ENCODE measurements around the gene WDR1.

WDR1 gene

DNA sequence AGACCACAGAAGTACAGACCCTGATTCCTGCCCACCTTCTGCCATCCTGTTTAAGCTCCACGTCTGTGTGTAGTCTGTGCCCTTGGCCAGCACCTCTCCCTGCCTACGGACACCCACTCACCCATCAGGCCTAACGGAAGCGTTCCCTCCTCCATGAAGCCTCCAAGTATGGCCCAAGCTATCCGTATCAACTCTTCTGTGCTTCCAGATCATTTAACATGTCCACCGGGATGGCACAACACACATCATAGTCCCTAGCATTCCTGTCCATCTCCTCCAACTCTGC lies 11.7 kb downstream of the WDR1 start:
- H3K36me3 Mint-ChIP-seq: peaks cover 13% of the 10 kb centered on the region
- H3K4me3 Mint-ChIP-seq: no peak overlapping the region
- H3K9me3 Mint-ChIP-seq: no peaks in the 10 kb centered on the region
- H3K4me1 Mint-ChIP-seq: peaks cover 72% of the 10 kb centered on the region
- H3K27ac Mint-ChIP-seq: peak overlapping the region; percentile 89
- DNase-seq (ENCODE audit: low spot score in 2 of 2) (no peak), ATAC-seq (ENCODE audit: low read depth) (no peak)
- no peaks in the 10 kb centered on the region for H3K27me3 Mint-ChIP-seq

- peaks cover 13% of the 10 kb centered on the region for H3K36me3 Mint-ChIP-seq
These were observed 12.2 kb downstream of the WDR1 start for GRCh38 chr4:10104211-10104990.

DNA sequence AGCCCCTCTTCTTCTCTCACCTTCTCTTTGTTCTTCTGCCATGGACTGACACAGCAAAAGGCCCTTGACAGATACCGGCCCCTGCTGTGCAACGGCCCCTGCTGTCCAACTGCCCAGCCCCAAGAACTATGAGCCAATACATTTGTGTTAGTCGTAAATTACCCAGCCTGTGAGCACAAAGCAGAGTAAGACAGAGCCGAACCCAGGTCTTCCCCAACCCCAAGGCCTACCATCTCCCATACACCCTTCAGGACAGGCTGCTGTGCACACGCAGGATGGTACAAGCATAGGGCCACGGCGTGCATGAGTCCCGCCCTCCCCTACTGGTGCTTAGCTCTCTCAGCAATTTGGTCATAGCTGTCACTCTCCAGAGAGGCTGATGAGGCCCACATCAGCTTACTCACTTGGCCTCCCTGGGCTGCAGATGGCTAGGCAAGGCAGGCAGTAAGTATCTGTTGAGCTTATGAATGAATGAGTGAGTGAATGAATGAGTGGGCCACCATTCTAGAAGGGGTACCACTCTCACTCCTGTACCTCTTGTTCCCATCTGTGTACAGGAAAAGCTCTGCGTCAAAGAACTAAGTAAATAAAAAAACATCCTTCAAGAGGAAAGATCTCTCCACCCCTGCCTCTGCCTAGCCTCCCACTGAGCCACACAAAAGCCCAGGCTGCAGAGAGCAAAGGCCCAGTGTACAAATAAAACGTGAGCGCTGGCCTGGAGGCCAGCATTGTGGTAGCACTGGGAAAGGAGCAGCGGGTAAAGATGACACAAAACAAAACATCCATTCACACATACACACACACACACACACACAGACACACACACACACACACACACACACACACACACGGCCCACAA lies 13.9 kb downstream of the WDR1 start:
- Mint-ChIP-seq H3K27me3 (no peaks in the 10 kb centered on the region), H3K9me3 (no peaks in the 10 kb centered on the region), H3K4me3 (no peak overlapping the region), H3K4me1 (peaks cover 55% of the 10 kb centered on the region), H3K27ac (peak overlapping the region; percentile 49), H3K36me3 (peaks cover 13% of the 10 kb centered on the region)
- ATAC-seq (ENCODE audit: low read depth) (no peak), DNase-seq (ENCODE audit: low spot score in 2 of 2) (no peak)

More at GRCh38 chr4:10104211-10104990, 12.2 kb downstream of the WDR1 start:
- no peaks in the 10 kb centered on the region for H3K27me3 Mint-ChIP-seq
- peaks cover 69% of the 10 kb centered on the region for H3K4me1 Mint-ChIP-seq
- DNase-seq (ENCODE audit: low spot score in 2 of 2): no peak
- H3K4me3 Mint-ChIP-seq: no peak overlapping the region
- H3K9me3 Mint-ChIP-seq: no peaks in the 10 kb centered on the region
- ATAC-seq (ENCODE audit: low read depth): no peak
- peak overlapping the region; percentile 89 for H3K27ac Mint-ChIP-seq

- Mint-ChIP-seq H3K27ac (peak overlapping the region; percentile 49), H3K27me3 (no peaks in the 10 kb centered on the region), H3K9me3 (no peaks in the 10 kb centered on the region), H3K36me3 (peaks cover 13% of the 10 kb centered on the region), H3K4me1 (peaks cover 54% of the 10 kb centered on the region), H3K4me3 (no peak overlapping the region)
- DNase-seq (ENCODE audit: low spot score in 2 of 2) (no peak), ATAC-seq (ENCODE audit: low read depth) (no peak)
These were observed 14.7 kb downstream of the WDR1 start for GRCh38 chr4:10101671-10102473.

GRCh38 chr4:10100734-10101216 lies 15.8 kb downstream of the WDR1 start:
- DNase-seq (ENCODE audit: low spot score in 2 of 2): no peak
- Mint-ChIP-seq H3K4me1 (peaks cover 52% of the 10 kb centered on the region), H3K36me3 (peaks cover 13% of the 10 kb centered on the region), H3K4me3 (no peak overlapping the region), H3K9me3 (no peaks in the 10 kb centered on the region), H3K27me3 (no peaks in the 10 kb centered on the region), H3K27ac (no peak overlapping the region)
- peak; percentile 42 for ATAC-seq (ENCODE audit: low read depth)

- DNase-seq (ENCODE audit: low spot score in 2 of 2): no peak
These were observed 16.9 kb downstream of the WDR1 start for GRCh38 chr4:10099499-10100325.

DNA sequence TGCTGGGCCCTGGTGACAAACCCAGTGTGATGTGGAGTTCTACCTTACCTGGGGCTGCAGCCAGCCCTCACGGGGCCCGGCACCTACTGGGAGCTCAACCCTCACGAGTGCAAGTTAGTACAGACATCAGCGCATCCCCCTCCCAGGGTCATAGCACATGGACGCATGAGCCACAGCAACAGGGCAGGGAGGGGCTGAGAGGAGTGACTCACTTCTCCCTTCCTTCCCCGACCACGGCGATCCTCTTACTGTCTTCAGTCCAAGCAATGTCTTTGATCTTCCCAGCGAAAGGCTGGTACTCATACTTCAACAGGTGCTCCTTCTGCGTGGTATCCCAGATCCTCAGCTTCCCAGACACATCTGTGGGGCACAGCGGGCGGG lies 17.8 kb downstream of the WDR1 start:
- ATAC-seq (ENCODE audit: low read depth) (no peak), DNase-seq (ENCODE audit: low spot score in 2 of 2) (no peak)
- H3K36me3 Mint-ChIP-seq: peaks cover 15% of the 10 kb centered on the region
- no peak overlapping the region for H3K27ac Mint-ChIP-seq
- H3K4me1 Mint-ChIP-seq: peaks cover 39% of the 10 kb centered on the region
- no peaks in the 10 kb centered on the region for H3K27me3 Mint-ChIP-seq
- no peaks in the 10 kb centered on the region for H3K9me3 Mint-ChIP-seq
- H3K4me3 Mint-ChIP-seq: no peak overlapping the region

More at GRCh38 chr4:10099499-10100325, 16.9 kb downstream of the WDR1 start:
- Mint-ChIP-seq H3K9me3 (no peaks in the 10 kb centered on the region), H3K4me3 (no peak overlapping the region), H3K27ac (no peak overlapping the region), H3K4me1 (peaks cover 43% of the 10 kb centered on the region), H3K36me3 (peaks cover 15% of the 10 kb centered on the region), H3K27me3 (no peaks in the 10 kb centered on the region)
- ATAC-seq (ENCODE audit: low read depth): no peak

- Mint-ChIP-seq H3K4me1 (peaks cover 42% of the 10 kb centered on the region), H3K27ac (peak overlapping the region; percentile 54), H3K9me3 (no peaks in the 10 kb centered on the region), H3K4me3 (no peak overlapping the region), H3K36me3 (peaks cover 14% of the 10 kb centered on the region), H3K27me3 (no peaks in the 10 kb centered on the region)
- no peak for ATAC-seq (ENCODE audit: low read depth)
- DNase-seq (ENCODE audit: low spot score in 2 of 2): no peak
These were observed 18.5 kb downstream of the WDR1 start for GRCh38 chr4:10097906-10098779.

DNA sequence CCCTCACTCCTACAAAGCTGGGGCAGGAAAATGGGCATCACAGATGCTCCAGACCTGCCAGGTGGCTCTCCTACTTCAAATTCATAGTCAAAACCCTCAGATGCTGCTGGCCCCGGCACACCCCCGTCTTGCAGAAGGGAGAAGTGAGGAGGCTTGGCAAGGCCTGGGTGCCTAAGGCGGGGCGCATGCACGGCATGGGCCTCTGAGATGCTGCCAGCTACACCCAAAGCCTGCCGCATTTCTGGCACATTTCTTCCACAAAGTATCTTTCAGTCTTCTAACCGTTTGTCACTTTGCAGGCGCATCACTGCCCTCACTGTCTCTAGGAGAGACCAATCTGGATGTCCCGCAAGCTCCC lies 19.6 kb downstream of the WDR1 start:
- no peak overlapping the region for H3K4me3 Mint-ChIP-seq
- H3K9me3 Mint-ChIP-seq: no peaks in the 10 kb centered on the region
- no peak for DNase-seq (ENCODE audit: low spot score in 2 of 2)
- no peak for ATAC-seq (ENCODE audit: low read depth)
- H3K36me3 Mint-ChIP-seq: peaks cover 14% of the 10 kb centered on the region
- no peak overlapping the region for H3K27ac Mint-ChIP-seq
- H3K27me3 Mint-ChIP-seq: no peaks in the 10 kb centered on the region
- peaks cover 40% of the 10 kb centered on the region for H3K4me1 Mint-ChIP-seq

GRCh38 chr4:10096201-10096977 lies 20.2 kb downstream of the WDR1 start:
- H3K4me1 Mint-ChIP-seq: peaks cover 35% of the 10 kb centered on the region
- peak overlapping the region; percentile 78 for H3K27ac Mint-ChIP-seq
- H3K9me3 Mint-ChIP-seq: no peaks in the 10 kb centered on the region
- ATAC-seq (ENCODE audit: low read depth): peak; percentile 62
- H3K27me3 Mint-ChIP-seq: no peaks in the 10 kb centered on the region
- no peak overlapping the region for H3K4me3 Mint-ChIP-seq
- H3K36me3 Mint-ChIP-seq: peaks cover 15% of the 10 kb centered on the region
- no peak for DNase-seq (ENCODE audit: low spot score in 2 of 2)

DNA sequence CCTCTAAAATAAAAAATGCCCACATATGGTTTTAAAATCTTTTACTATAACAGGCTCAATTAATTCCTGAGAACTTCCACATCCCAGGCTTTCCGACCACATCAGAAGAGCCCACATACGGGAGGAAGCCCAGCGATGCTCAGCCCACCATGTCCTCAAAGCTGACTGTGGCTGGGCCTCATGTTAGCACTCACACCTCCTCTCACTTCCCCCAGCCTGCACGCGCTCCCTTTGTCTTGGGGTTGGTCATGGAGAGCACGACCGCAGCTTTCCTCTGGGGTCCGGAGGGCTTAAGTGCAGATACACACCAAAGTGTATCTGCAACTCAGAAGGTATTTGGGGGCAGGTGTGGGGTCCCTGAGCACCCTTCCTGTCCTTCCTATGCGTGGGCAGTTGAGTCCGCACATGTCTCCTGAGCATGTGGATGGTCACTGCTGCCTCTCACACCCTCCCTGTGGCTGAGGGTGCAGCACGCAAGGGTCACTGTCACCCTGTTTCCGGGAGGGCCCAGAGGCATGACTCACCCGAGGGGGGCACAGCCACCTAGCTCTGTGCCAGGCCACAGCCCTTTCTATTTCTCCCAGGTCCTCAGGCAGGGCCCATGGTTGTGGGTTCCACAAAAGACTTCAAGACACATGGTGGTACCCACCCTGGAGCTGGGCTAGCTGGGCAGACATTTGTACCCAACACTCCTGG lies 21.2 kb downstream of the WDR1 start:
- ATAC-seq (ENCODE audit: low read depth): no peak

GRCh38 chr4:10094841-10095240 lies 21.8 kb downstream of the WDR1 start:
- peaks cover 25% of the 10 kb centered on the region for H3K4me1 Mint-ChIP-seq
- DNase-seq (ENCODE audit: low spot score in 2 of 2): no peak
- H3K27ac Mint-ChIP-seq: no peak overlapping the region
- no peak overlapping the region for H3K4me3 Mint-ChIP-seq
- peak; percentile 42 for ATAC-seq (ENCODE audit: low read depth)
- H3K27me3 Mint-ChIP-seq: no peaks in the 10 kb centered on the region
- H3K36me3 Mint-ChIP-seq: peaks cover 15% of the 10 kb centered on the region
- H3K9me3 Mint-ChIP-seq: no peaks in the 10 kb centered on the region

More for the DNA sequence above, 21.2 kb downstream of the WDR1 start:
- H3K9me3 Mint-ChIP-seq: no peaks in the 10 kb centered on the region
- no peaks in the 10 kb centered on the region for H3K27me3 Mint-ChIP-seq
- H3K4me1 Mint-ChIP-seq: peaks cover 27% of the 10 kb centered on the region
- DNase-seq (ENCODE audit: low spot score in 2 of 2): no peak
- H3K4me3 Mint-ChIP-seq: no peak overlapping the region
- peaks cover 15% of the 10 kb centered on the region for H3K36me3 Mint-ChIP-seq
- H3K27ac Mint-ChIP-seq: peak overlapping the region; percentile 78

All from memory B cell (primary cell).